GM12878 (cell line): Measurements from ENCODE around the gene WWOX. TPM values are rescaled to one million over a fixed set of nuclear protein-coding genes. Genes with fewer than 3 reads are reported as not detected.

Source experiments
- ATAC-seq: fragments of 200-7000 bp; cut with Tn5 transposase; 3 replicates; pipeline ENCODE4 v1.9.1; 2020; ENCODE audit warnings: mild to moderate bottlenecking, moderate library complexity
- BruUV-seq: library from RNA; stranded (reverse); fragments of 400-500 nt; replicated peaks from 2 replicates; lab custom pipeline; 2021; lab: Mats Ljungman, UMichigan
- CTCF ChIA-PET: fragments of 300-600 bp; sonication (Branson Sonifier 250); formaldehyde crosslinking; extraction: SDS; loops from one replicate; lab custom pipeline; 2021; ENCODE audit warnings: inconsistent platforms; lab: Yijun Ruan, JAX
- POLR2A ChIA-PET: fragments of 350-600 bp; formaldehyde crosslinking; extraction: SDS; loops from one replicate; lab custom pipeline; 2021; ENCODE audit warnings: inconsistent platforms; lab: Charles Lee
- RAD21 ChIA-PET: fragments of 300-600 bp; sonication (Branson Sonifier 250); formaldehyde crosslinking; loops from one replicate; lab custom pipeline; 2023; ENCODE audit warnings: antibody characterized with exemption; ENCODE audit not compliant: unreplicated experiment; lab: Charles Lee
- SMC1A ChIA-PET: fragments of 300-600 bp; sonication (Branson Sonifier 250); formaldehyde crosslinking; loops from one replicate; lab custom pipeline; 2023; ENCODE audit not compliant: unreplicated experiment, uncharacterized antibody; lab: Charles Lee
- DNase-seq: peaks from one replicate; pipeline ENCODE4 v3.0.0-alpha.2; 2011; ENCODE audit warnings: low read depth, low spot score
- FAIRE-seq: peaks from 3 replicates; lab custom pipeline; 2011; peaks lifted over from hg19 to GRCh38; lab: Jason Lieb, UNC
- H2AFZ ChIP-seq: 2 replicates; pipeline ENCODE4 v1.6.0; 2011; ENCODE audit warnings: low read depth, low read length, control low read depth; ENCODE audit not compliant: control insufficient read depth
- H3K27ac ChIP-seq: 2 replicates; pipeline ENCODE4 v1.5.1; 2011; ENCODE audit warnings: control low read depth; ENCODE audit not compliant: control insufficient read depth, insufficient read depth
- H3K27me3 ChIP-seq, 2 experiments: replicated peaks in 1 of 2; 2 replicates each; pipeline versions ENCODE4 v1.6.0 to v1.6.1; 2011; ENCODE audit warnings: low read length in 1 of 2; ENCODE audit not compliant: control insufficient read depth in 2 of 2, insufficient read depth in 2 of 2
- H3K36me3 ChIP-seq, 2 experiments: 2 replicates each; pipeline ENCODE4 v1.5.1; 2011; ENCODE audit warnings: low read length in 1 of 2; ENCODE audit not compliant: control insufficient read depth in 2 of 2, insufficient read depth in 2 of 2
- H3K4me1 ChIP-seq: 2 replicates; pipeline ENCODE4 v1.6.1; 2011; ENCODE audit warnings: mild to moderate bottlenecking, low read length, moderate library complexity, mixed read lengths; ENCODE audit not compliant: control insufficient read depth, insufficient read depth
- H3K4me2 ChIP-seq: 2 replicates; pipeline ENCODE4 v1.6.0; 2011; ENCODE audit warnings: control low read depth; ENCODE audit not compliant: control insufficient read depth, insufficient read depth
- H3K4me3 ChIP-seq: fragments of 200-600 bp; sonication (generic); 2 replicates; pipeline ENCODE4 v1.5.1; 2016
- H3K79me2 ChIP-seq: 2 replicates; pipeline ENCODE4 v1.6.0; 2011; ENCODE audit warnings: low read length; ENCODE audit not compliant: control insufficient read depth, insufficient read depth
- H3K9ac ChIP-seq: 2 replicates; pipeline ENCODE4 v1.8.0; 2011; ENCODE audit warnings: low read length, control low read depth, mixed read lengths; ENCODE audit not compliant: control insufficient read depth, insufficient read depth
- H3K9me3 ChIP-seq: replicated peaks from 3 replicates; pipeline ENCODE4 v1.5.1; 2011; ENCODE audit warnings: mild to moderate bottlenecking, low read length; ENCODE audit not compliant: control insufficient read depth, insufficient read depth
- H4K20me1 ChIP-seq: 2 replicates; pipeline ENCODE4 v1.6.0; 2011; ENCODE audit not compliant: control insufficient read depth, insufficient read depth
- BHLHE40 ChIP-seq, 2 experiments: fragments of 450-650 bp in 1 of 2; IDR thresholded peaks; 2 replicates each; pipeline ENCODE4 v1.6.1; 2011 to 2017; ENCODE audit warnings: low read depth in 2 of 2, borderline replicate concordance in 1 of 2, improper control_type of control experiment in 1 of 2, low read length in 1 of 2, mild to moderate bottlenecking in 1 of 2
- IKZF1 ChIP-seq: fragments of 450-650 bp; conservative IDR thresholded peaks from 2 replicates; pipeline ENCODE4 v1.6.1; 2017; ENCODE audit warnings: antibody characterized with exemption, mild to moderate bottlenecking
- NBN ChIP-seq: fragments of 450-650 bp; IDR thresholded peaks from 2 replicates; pipeline ENCODE4 v1.6.1; 2016
- PKNOX1 ChIP-seq: fragments of 450-650 bp; IDR thresholded peaks from 2 replicates; pipeline ENCODE4 v1.6.1; 2016; ENCODE audit warnings: mild to moderate bottlenecking
- RAD51 ChIP-seq: fragments of 450-650 bp; IDR thresholded peaks from 2 replicates; pipeline ENCODE4 v1.6.1; 2016; ENCODE audit warnings: moderate library complexity, mild to moderate bottlenecking, inconsistent platforms
- SMAD5 ChIP-seq: IDR thresholded peaks from 2 replicates; pipeline ENCODE4 v1.6.1; 2016; ENCODE audit warnings: antibody characterized with exemption, low read depth
- ZBTB40 ChIP-seq: fragments of 450-650 bp; IDR thresholded peaks from 2 replicates; pipeline ENCODE4 v1.6.1; 2016; ENCODE audit warnings: mild to moderate bottlenecking, moderate library complexity, borderline replicate concordance
- ZNF687 ChIP-seq: fragments of 450-650 bp; IDR thresholded peaks from 2 replicates; pipeline ENCODE4 v1.6.1; 2017; ENCODE audit warnings: mild to moderate bottlenecking, moderate library complexity
- WGBS: methylation state at CpG from one replicate; pipeline ENCODE4 v1.1.6; 2016; ENCODE audit warnings: low lambda C conversion rate; ENCODE audit not compliant: insufficient replicate concordance, insufficient coverage; ENCODE audit errors: missing lambda C conversion rate; 5-methylcytosine and 5-hydroxymethylcytosine counted together
- in situ Hi-C: fragments of 300-500 bp; cut with MboI; formaldehyde crosslinking; loops from 9 replicates; pipeline ENCODE4 v1.14.3; 2018; ENCODE audit warnings: mixed read lengths
- intact Hi-C: fragments of 100-400 bp; cut with micrococcal nuclease; formaldehyde crosslinking; loops from one replicate; pipeline ENCODE4 v1.14.2; 2022; ENCODE audit not compliant: unreplicated experiment
- polyA plus RNA-seq, 11 experiments: library from polyadenylated mRNA; depleted of rRNA in 4 of 11; unstranded in 6 of 11; stranded (reverse) in 5 of 11; fragments of >200 nt; fragmentation: Nextera tagmentation in 4 of 11; fragmentation: Illumina TruSeq in 1 of 11; extraction: Ambion mirVana in 4 of 11; extraction: Trizol in 1 of 11; gene quantifications; 1 replicate in 1 of 11; 2 replicates in 10 of 11; pipeline versions ENCODE4 v1.2.1 to v1.2.3, GENCODE V29; 2011 to 2016; ENCODE audit warnings: inconsistent platforms in 2 of 11, missing spikeins in 2 of 11, low read depth in 1 of 11
- total RNA-seq, 4 experiments: library from RNA; depleted of rRNA in 3 of 4; stranded (reverse); fragments of >200 nt in 3 of 4; fragmentation: Illumina TruSeq in 1 of 4; extraction: Trizol in 1 of 4; gene quantifications; 2 replicates each; pipeline versions ENCODE4 v1.2.1 to v1.2.3, GENCODE V29; 2013 to 2021

WWOX gene
- total and polyA plus RNA-seq, 10 of the 15 experiments (the other 5 are each of a cell fraction or from before 2014, with no cell fraction given) = 2.8 to 24.4 (median 17.8) TPM

GRCh38 chr16:78487471-78487870 is 388.0 kb downstream of the WWOX start (continued):
- no peak for TF ChIP-seq ZNF687
- no peak for TF ChIP-seq RAD51
- no peak for TF ChIP-seq NBN
- TF ChIP-seq SMAD5 = no peak
- no peak for TF ChIP-seq BHLHE40 (IDR thresholded peaks at IDR 0.05; ENCODE audit: borderline replicate concordance in 1 of 2, low read depth in 2 of 2, low read length in 1 of 2)
- no peak for TF ChIP-seq PKNOX1

GRCh38 chr16:78489072-78489471 is 389.6 kb downstream of the WWOX start:
- in situ Hi-C loops = no loop called here
- Histone ChIP-seq H4K20me1 (no peaks in the 10 kb centered on the region), H3K4me3 (no peak overlapping the region), H3K79me2 (no peaks in the 10 kb centered on the region), H2AFZ (no peak overlapping the region), H3K27me3 (no peaks in the 10 kb centered on the region), H3K9me3 (no peaks in the 10 kb centered on the region), H3K27ac (no peak overlapping the region), H3K9ac (no peak overlapping the region), H3K36me3 (no peaks in the 10 kb centered on the region), H3K4me1 (no peaks in the 10 kb centered on the region), H3K4me2 (no peak overlapping the region)
- TF ChIP-seq ZBTB40 (no peak), IKZF1 (no peak)
- DNase-seq (no peak), FAIRE-seq (no peak), ATAC-seq (no peak)
- ChIA-PET POLR2A (no interaction called here), CTCF (interaction anchor here (1.2 kb wide), 1 partner anchor 11 kb away, joined by 4 read pairs; no protein-coding TSS in a partner anchor), RAD21 (no interaction called here), SMC1A (no interaction called here)
- intact Hi-C loops = no loop called here
- 7% methylated on average over 3 of the region's 3 CpGs for WGBS
- BruUV-seq = no TSS peak
